Measurements from ENCODE around the gene DAB1.

GRCh38 chr1:57440096-57440495 lies 16.2 kb upstream of the DAB1 start:
- TF ChIP-seq CTCF (IDR thresholded peaks at IDR 0.05) (no peak), POLR2A (IDR thresholded peaks at IDR 0.05) (no peak)

All from right lobe of liver (tissue), 4 donors.